IMR-90 (cell line): ENCODE measurements around the gene VAMP7. TPM values are rescaled to one million over a fixed set of nuclear protein-coding genes. Genes with fewer than 3 reads are reported as not detected.

ENCODE experiments used
- ATAC-seq: fragments of 200-7000 bp; cut with Tn5 transposase; 2 replicates; pipeline ENCODE4 v1.9.1; 2020; ENCODE audit warnings: low read depth, mild to moderate bottlenecking, moderate library complexity
- BruUV-seq: library from RNA; stranded (reverse); fragments of 400-500 nt; replicated peaks from 2 replicates; lab custom pipeline; 2021; lab: Mats Ljungman, UMichigan
- CTCF ChIA-PET: fragments of 300-600 bp; formaldehyde crosslinking; extraction: SDS; loops from one replicate; lab custom pipeline; 2021; ENCODE audit warnings: antibody characterized with exemption; lab: Yijun Ruan, JAX
- POLR2A ChIA-PET: fragments of 300-600 bp; sonication (Branson Sonifier 250); formaldehyde crosslinking; loops from one replicate; lab custom pipeline; 2022; ENCODE audit warnings: antibody characterized with exemption; ENCODE audit not compliant: unreplicated experiment; lab: Charles Lee
- DNase-seq: peaks from one replicate; pipeline ENCODE4 v3.0.0; 2013
- H2AFZ ChIP-seq: replicated peaks from 2 replicates; pipeline ENCODE3; 2013; ENCODE audit warnings: low read length, mild to moderate bottlenecking; ENCODE audit not compliant: poor library complexity
- H2AK5ac ChIP-seq: 2 replicates; pipeline ENCODE4 v1.6.1; 2013; ENCODE audit warnings: low read depth, low read length, inconsistent platforms
- H2AK9ac ChIP-seq: replicated peaks from 2 replicates; pipeline ENCODE3; 2013; ENCODE audit warnings: mild to moderate bottlenecking, low read depth, low read length, moderate library complexity; ENCODE audit not compliant: poor library complexity
- H2BK120ac ChIP-seq: 2 replicates; pipeline ENCODE4 v1.6.1; 2013; ENCODE audit warnings: low read depth, low read length, inconsistent platforms
- H2BK15ac ChIP-seq: 3 replicates; pipeline ENCODE4 v1.6.1; 2013; ENCODE audit warnings: low read depth, low read length, inconsistent platforms
- H2BK20ac ChIP-seq: 2 replicates; pipeline ENCODE4 v1.6.1; 2013; ENCODE audit warnings: low read depth, mild to moderate bottlenecking, inconsistent platforms, low read length, moderate library complexity
- H2BK5ac ChIP-seq: 2 replicates; pipeline ENCODE4 v1.6.1; 2013; ENCODE audit warnings: mild to moderate bottlenecking, low read depth, low read length, inconsistent platforms; ENCODE audit not compliant: poor library complexity, severe bottlenecking
- H3K14ac ChIP-seq: replicated peaks from 2 replicates; pipeline ENCODE4 v1.6.1; 2013; ENCODE audit warnings: low read depth, low read length, inconsistent platforms
- H3K18ac ChIP-seq: 2 replicates; pipeline ENCODE4 v1.6.1; 2013; ENCODE audit warnings: low read depth, low read length, control low read depth
- H3K23ac ChIP-seq: 2 replicates; pipeline ENCODE4 v1.6.1; 2013; ENCODE audit warnings: low read depth, low read length, inconsistent platforms
- H3K27ac ChIP-seq: 2 replicates; pipeline ENCODE4 v1.5.1; 2013; ENCODE audit warnings: mild to moderate bottlenecking, control low read depth, low read length; ENCODE audit not compliant: insufficient read depth
- H3K27me3 ChIP-seq: 2 replicates; pipeline ENCODE4 v1.6.1; 2013; ENCODE audit warnings: low read length; ENCODE audit not compliant: control insufficient read depth, insufficient read depth
- H3K36me3 ChIP-seq: 2 replicates; pipeline ENCODE4 v1.6.1; 2013; ENCODE audit warnings: low read length, mixed read lengths; ENCODE audit not compliant: control insufficient read depth, insufficient read depth
- H3K4ac ChIP-seq: 2 replicates; pipeline ENCODE4 v1.6.1; 2013; ENCODE audit warnings: low read depth, low read length, inconsistent platforms
- H3K4me1 ChIP-seq: 2 replicates; pipeline ENCODE4 v1.6.1; 2013; ENCODE audit warnings: low read length, mixed read lengths; ENCODE audit not compliant: control insufficient read depth, insufficient read depth
- H3K4me2 ChIP-seq: 2 replicates; pipeline ENCODE4 v1.6.1; 2013; ENCODE audit warnings: low read depth, mild to moderate bottlenecking, control low read depth, low read length, moderate library complexity
- H3K4me3 ChIP-seq: 2 replicates; pipeline ENCODE4 v1.5.1; 2013; ENCODE audit warnings: low read depth, mild to moderate bottlenecking, control low read depth, low read length, moderate library complexity; ENCODE audit not compliant: insufficient read depth
- H3K56ac ChIP-seq: 2 replicates; pipeline ENCODE4 v1.6.1; 2013; ENCODE audit warnings: low read length, inconsistent platforms; ENCODE audit not compliant: insufficient read depth; ENCODE audit errors: extremely low read depth
- H3K79me1 ChIP-seq, 2 experiments: 2 replicates each; pipeline ENCODE4 v1.6.1; 2013; ENCODE audit warnings: low read length in 2 of 2, inconsistent platforms in 1 of 2, low read depth in 1 of 2
- H3K9ac ChIP-seq: 2 replicates; pipeline ENCODE4 v1.6.1; 2013; ENCODE audit warnings: low read depth, low read length, control low read depth
- H3K9me1 ChIP-seq: 2 replicates; pipeline ENCODE4 v1.6.1; 2013; ENCODE audit warnings: low read length, inconsistent platforms; ENCODE audit not compliant: insufficient read depth
- H3K9me3 ChIP-seq: 2 replicates; pipeline ENCODE4 v1.6.1; 2013; ENCODE audit warnings: low read length; ENCODE audit not compliant: control insufficient read depth, insufficient read depth
- H4K20me1 ChIP-seq: 2 replicates; pipeline ENCODE4 v1.6.1; 2013; ENCODE audit warnings: low read length, inconsistent platforms; ENCODE audit not compliant: insufficient read depth
- H4K5ac ChIP-seq: 2 replicates; pipeline ENCODE4 v1.6.1; 2013; ENCODE audit warnings: mild to moderate bottlenecking, low read depth, low read length, control low read depth
- H4K8ac ChIP-seq, 2 experiments: 2 replicates each; pipeline ENCODE4 v1.6.1; 2013; ENCODE audit warnings: low read depth in 2 of 2, low read length in 2 of 2, control low read depth in 1 of 2, inconsistent platforms in 1 of 2
- H4K91ac ChIP-seq: 2 replicates; pipeline ENCODE4 v1.6.1; 2013; ENCODE audit warnings: low read depth, low read length, inconsistent platforms; ENCODE audit not compliant: insufficient read depth
- CEBPB ChIP-seq: IDR thresholded peaks from 2 replicates; pipeline ENCODE4 v1.6.1; 2012; ENCODE audit warnings: low read depth, low read length, improper control_type of control experiment
- CHD1 ChIP-seq: IDR thresholded peaks from 2 replicates; pipeline ENCODE4 v1.6.1; 2012; ENCODE audit warnings: low read depth, low read length, improper control_type of control experiment
- MAFK ChIP-seq: IDR thresholded peaks from 2 replicates; pipeline ENCODE4 v1.6.1; 2012; ENCODE audit warnings: low read depth, low read length, improper control_type of control experiment
- MXI1 ChIP-seq: IDR thresholded peaks from 2 replicates; pipeline ENCODE4 v1.6.1; 2012; ENCODE audit warnings: low read depth, mild to moderate bottlenecking, low read length, moderate library complexity, borderline replicate concordance
- NFE2L2 ChIP-seq: fragments of 150-350 bp; IDR thresholded peaks from 2 replicates; pipeline ENCODE4 v1.6.1; 2016; ENCODE audit warnings: low read depth, mild to moderate bottlenecking, low read length
- RFX5 ChIP-seq: IDR thresholded peaks from 2 replicates; pipeline ENCODE4 v1.8.0; 2012; ENCODE audit warnings: low read depth, mild to moderate bottlenecking, low read length, moderate library complexity
- WGBS, 2 experiments: methylation state at CpG; one replicate each; pipeline versions ENCODE4 v1.1.5 to v1.1.7; 2013; ENCODE audit warnings: missing lambda C conversion rate in 2 of 2; ENCODE audit not compliant: insufficient read length in 1 of 2; ENCODE audit errors: extremely low coverage in 2 of 2; 5-methylcytosine and 5-hydroxymethylcytosine counted together
- dilution Hi-C: fragments of 300-500 bp; cut with HindIII; formaldehyde crosslinking; loops from one replicate; pipeline ENCODE4 v1.14.3; 2018; ENCODE audit warnings: low sequenced_read_pairs; ENCODE audit not compliant: unreplicated experiment
- in situ Hi-C: fragments of 300-500 bp; cut with MboI; formaldehyde crosslinking; loops from 3 replicates; pipeline ENCODE4 v1.14.3; 2019; ENCODE audit warnings: low sequenced_read_pairs, inconsistent platforms, mixed read lengths
- intact Hi-C: fragments of 100-400 bp; cut with micrococcal nuclease; formaldehyde crosslinking; loops from 2 replicates; pipeline ENCODE4 v1.10.0; 2022
- polyA plus RNA-seq, 3 experiments: library from polyadenylated mRNA; depleted of rRNA; stranded (reverse); fragments of >200 nt; gene quantifications; 2 replicates each; pipeline ENCODE4 v1.2.3, GENCODE V29; 2012; ENCODE audit warnings: low replicate concordance in 1 of 3
- total RNA-seq: library from RNA; depleted of rRNA; stranded (reverse); fragments of >200 nt; gene quantifications from 2 replicates; pipeline ENCODE4 v1.2.3, GENCODE V29; 2012

Gene VAMP7
- total and polyA plus RNA-seq, 2 of the 4 experiments (the other 2 are of a cell fraction) = 21.7 to 39.1 TPM

DNA sequence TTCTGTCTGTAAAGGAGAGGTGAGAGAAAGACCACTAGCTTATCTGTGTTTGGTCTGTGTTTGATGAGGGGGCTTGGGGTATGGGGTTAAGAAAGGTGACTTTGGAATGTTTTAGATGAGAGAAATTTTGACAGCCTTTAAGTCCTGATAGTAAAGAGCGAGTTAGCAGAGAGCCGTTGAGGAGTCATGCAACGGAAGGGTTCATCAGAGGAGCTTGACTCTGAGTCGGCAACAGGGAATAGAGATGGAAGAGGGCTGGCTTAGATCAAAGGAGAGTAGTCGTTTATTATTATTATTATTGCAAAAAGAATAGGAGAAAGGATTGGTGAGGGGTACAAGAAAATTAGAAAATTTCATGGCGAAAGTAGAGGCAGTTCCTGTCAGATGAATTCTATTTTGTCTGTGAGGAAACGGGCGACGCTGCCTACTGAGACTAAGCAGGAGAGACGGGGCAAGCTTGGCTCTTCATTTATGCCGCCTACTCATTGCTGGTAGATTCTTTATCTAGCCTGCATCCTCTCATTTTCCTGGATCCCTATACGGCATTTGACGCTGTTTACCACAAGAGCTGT is 473 bp upstream of the VAMP7 start:
- Histone ChIP-seq H3K9me1 (no peaks in the 10 kb centered on the region), H3K9ac (peak overlapping the region; percentile 77), H3K56ac (no peak overlapping the region), H3K4me1 (no peaks in the 10 kb centered on the region), H2BK15ac (0 out of 3 replicates have a peak overlapping the region, but pooled peaks have one; percentile 50), H4K91ac (0 out of 2 replicates have a peak overlapping the region, but pooled peaks have one; percentile 24), H2BK20ac (no peak overlapping the region), H2AFZ (peak overlapping the region; percentile 96), H2AK5ac (no peak overlapping the region), H3K27ac (peak overlapping the region; percentile 48; the same call in 1 of the 2 replicates), H4K20me1 (no peaks in the 10 kb centered on the region), H3K9me3 (no peaks in the 10 kb centered on the region), H3K4me3 (peak overlapping the region; percentile 85), H4K5ac (peak overlapping the region; percentile 43; the same call in 1 of the 2 replicates), H2AK9ac (no peak overlapping the region), H3K4me2 (peak overlapping the region; percentile 80), H3K79me1 (peaks cover 0 to 9% of the 10 kb centered on the region in 2 experiments; a peak in 2 of 4 replicates), H4K8ac (peak overlapping the region; percentile 66 to 86; a peak in 3 of 4 replicates), H3K27me3 (no peaks in the 10 kb centered on the region), H3K23ac (peak overlapping the region; percentile 53; the same call in 1 of the 2 replicates), H3K18ac (peak overlapping the region; percentile 29; the same call in 1 of the 2 replicates), H3K36me3 (no peaks in the 10 kb centered on the region), H2BK5ac (peak overlapping the region; percentile 64), H2BK120ac (no peak overlapping the region), H3K4ac (peak overlapping the region; percentile 49; the same call in 1 of the 2 replicates), H3K14ac (no peak overlapping the region; the same call in 1 of the 2 replicates)
- TF ChIP-seq CEBPB (no peak), CHD1 (no peak), NFE2L2 (no peak), RFX5 (no peak), MXI1 (no peak), MAFK (no peak)
- POLR2A ChIA-PET = no interaction called here
- intact Hi-C loops = no loop called here
- CTCF ChIA-PET = no interaction called here
- in situ Hi-C loops = no loop called here
- WGBS, 2 experiments = no CpG with 5 or more reads among the region's 13 CpGs
- dilution Hi-C loops = no loop called here
- ATAC-seq (peak; percentile 35), DNase-seq (no peak)
- no TSS peak for BruUV-seq
